Panc1 (cell line): ENCODE measurements around the gene GPX7.

Experiments
- CTCF ChIP-seq: fragments of 450-650 bp; IDR thresholded peaks from 2 replicates; pipeline ENCODE4 v1.5.1; 2017; ENCODE audit warnings: mild to moderate bottlenecking
- TF ChIP-seq, protein P1 (sequence below), 2 experiments: IDR thresholded peaks; 2 replicates each; pipeline ENCODE4 v1.6.1; 2011 to 2012; ENCODE audit warnings: low read depth in 2 of 2, control low read depth in 1 of 2, low read length in 1 of 2, mild to moderate bottlenecking in 1 of 2, moderate library complexity in 1 of 2; ENCODE audit not compliant: insufficient read depth in 1 of 2

DNA sequence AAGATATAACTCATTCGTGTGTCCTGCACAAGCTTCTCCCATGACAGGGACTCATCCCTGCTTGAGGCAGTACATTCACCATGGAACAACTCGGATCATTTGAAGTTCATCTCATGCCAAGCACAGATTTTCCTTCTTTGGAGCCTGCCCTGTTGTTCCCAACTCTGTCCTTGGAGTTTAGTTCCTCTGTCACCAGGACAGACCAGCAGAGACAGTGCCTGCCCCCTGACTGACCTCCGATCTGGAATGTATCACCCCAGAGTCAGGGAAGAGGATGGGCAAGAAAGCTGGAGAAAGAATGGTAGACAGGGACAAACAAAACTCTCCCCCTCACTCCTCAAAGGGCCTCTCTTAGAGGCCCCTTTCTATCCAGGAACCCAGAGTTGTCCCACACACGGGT lies 35.8 kb downstream of the GPX7 start:
- no peak for TF ChIP-seq CTCF
- TF ChIP-seq, protein P1, sequence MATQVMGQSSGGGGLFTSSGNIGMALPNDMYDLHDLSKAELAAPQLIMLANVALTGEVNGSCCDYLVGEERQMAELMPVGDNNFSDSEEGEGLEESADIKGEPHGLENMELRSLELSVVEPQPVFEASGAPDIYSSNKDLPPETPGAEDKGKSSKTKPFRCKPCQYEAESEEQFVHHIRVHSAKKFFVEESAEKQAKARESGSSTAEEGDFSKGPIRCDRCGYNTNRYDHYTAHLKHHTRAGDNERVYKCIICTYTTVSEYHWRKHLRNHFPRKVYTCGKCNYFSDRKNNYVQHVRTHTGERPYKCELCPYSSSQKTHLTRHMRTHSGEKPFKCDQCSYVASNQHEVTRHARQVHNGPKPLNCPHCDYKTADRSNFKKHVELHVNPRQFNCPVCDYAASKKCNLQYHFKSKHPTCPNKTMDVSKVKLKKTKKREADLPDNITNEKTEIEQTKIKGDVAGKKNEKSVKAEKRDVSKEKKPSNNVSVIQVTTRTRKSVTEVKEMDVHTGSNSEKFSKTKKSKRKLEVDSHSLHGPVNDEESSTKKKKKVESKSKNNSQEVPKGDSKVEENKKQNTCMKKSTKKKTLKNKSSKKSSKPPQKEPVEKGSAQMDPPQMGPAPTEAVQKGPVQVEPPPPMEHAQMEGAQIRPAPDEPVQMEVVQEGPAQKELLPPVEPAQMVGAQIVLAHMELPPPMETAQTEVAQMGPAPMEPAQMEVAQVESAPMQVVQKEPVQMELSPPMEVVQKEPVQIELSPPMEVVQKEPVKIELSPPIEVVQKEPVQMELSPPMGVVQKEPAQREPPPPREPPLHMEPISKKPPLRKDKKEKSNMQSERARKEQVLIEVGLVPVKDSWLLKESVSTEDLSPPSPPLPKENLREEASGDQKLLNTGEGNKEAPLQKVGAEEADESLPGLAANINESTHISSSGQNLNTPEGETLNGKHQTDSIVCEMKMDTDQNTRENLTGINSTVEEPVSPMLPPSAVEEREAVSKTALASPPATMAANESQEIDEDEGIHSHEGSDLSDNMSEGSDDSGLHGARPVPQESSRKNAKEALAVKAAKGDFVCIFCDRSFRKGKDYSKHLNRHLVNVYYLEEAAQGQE (IDR thresholded peaks at IDR 0.05; ENCODE audit: insufficient read depth in 1 of 2, low read depth in 2 of 2, low read length in 1 of 2) = no peak
